Vagina (tissue), 2 donors: Measurements from ENCODE around the gene SPAST. TPM values are rescaled to one million over a fixed set of nuclear protein-coding genes. Genes with fewer than 3 reads are reported as not detected.

Source experiments
- DNase-seq, 2 donors: peaks; one replicate each; pipeline ENCODE4 v3.0.0-alpha.2; 2017; ENCODE audit errors: extremely low spot score in 2 of 2
- H3K27ac ChIP-seq: fragments of 200-600 bp; sonication (generic); one replicate; pipeline ENCODE4 v1.5.1; 2019
- H3K27me3 ChIP-seq: fragments of 200-600 bp; sonication (generic); one replicate; pipeline ENCODE4 v1.5.1; 2019
- H3K36me3 ChIP-seq, 2 donors: fragments of 200-600 bp; sonication (generic); one replicate each; pipeline ENCODE4 v1.5.1; 2017 to 2019
- H3K4me1 ChIP-seq: fragments of 200-600 bp; sonication (generic); one replicate; pipeline ENCODE4 v1.5.1; 2019
- H3K4me3 ChIP-seq, 2 donors: fragments of 200-600 bp; sonication (generic); 1 replicate in 1 of 2; 2 replicates in 1 of 2; pipeline ENCODE4 v1.5.1; 2016 to 2019
- H3K9me3 ChIP-seq: fragments of 200-600 bp; sonication (generic); one replicate; pipeline ENCODE4 v1.5.1; 2019
- CTCF ChIP-seq, 3 experiments: fragments of 450-650 bp in 2 of 3; fragments of 200-600 bp in 1 of 3; sonication (generic) in 1 of 3; IDR thresholded peaks; one replicate each; pipeline ENCODE4 v1.5.1; 2017 to 2019; ENCODE audit warnings: antibody characterized with exemption in 3 of 3, mild to moderate bottlenecking in 2 of 3, moderate library complexity in 2 of 3
- POLR2A ChIP-seq, 2 donors: fragments of 450-650 bp; IDR thresholded peaks; one replicate each; pipeline ENCODE4 v1.6.1; 2017; ENCODE audit warnings: antibody characterized with exemption in 2 of 2, mild to moderate bottlenecking in 2 of 2, moderate library complexity in 2 of 2
- POLR2AphosphoS5 ChIP-seq, 2 donors: sonication (generic); formaldehyde crosslinking; IDR thresholded peaks; one replicate each; pipeline ENCODE4 v1.9.0; 2017; ENCODE audit warnings: antibody characterized with exemption in 2 of 2, mild to moderate bottlenecking in 2 of 2, low read depth in 1 of 2; ENCODE audit not compliant: insufficient read depth in 1 of 2
- intact Hi-C: fragments of 100-400 bp; cut with DNase I; formaldehyde crosslinking; loops from one replicate; pipeline ENCODE4 v1.15.1; 2023
- total RNA-seq: library from RNA; depleted of rRNA; stranded (reverse); fragments of >200 nt; gene quantifications from one replicate; pipeline ENCODE4 v1.2.3, GENCODE V29; 2016

SPAST gene
- total RNA-seq, 1 donor from 2014 or later, result 20.6 TPM

- intact Hi-C loops, result no loop called here
- no peak overlapping the region for H3K27ac ChIP-seq
- H3K4me1 ChIP-seq, result no peaks in the 10 kb centered on the region
- no peak overlapping the region for H3K4me3 ChIP-seq
- TF ChIP-seq POLR2A (IDR thresholded peaks at IDR 0.05), result no peak
- TF ChIP-seq CTCF (IDR thresholded peaks at IDR 0.05), result no peak
- no peak for TF ChIP-seq POLR2AphosphoS5 (IDR thresholded peaks at IDR 0.05; ENCODE audit: insufficient read depth in 1 of 2, low read depth in 1 of 2)
- no peak for DNase-seq
- no peaks in the 10 kb centered on the region for H3K36me3 ChIP-seq
- no peaks in the 10 kb centered on the region for H3K9me3 ChIP-seq
- no peaks in the 10 kb centered on the region for H3K27me3 ChIP-seq
Measured at GRCh38 chr2:32074134-32074506, 10.8 kb downstream of the SPAST start.

- Histone ChIP-seq H3K27ac (no peak overlapping the region), H3K36me3 (peaks cover 0 to 7% of the 10 kb centered on the region in 2 donors), H3K4me3 (no peak overlapping the region), H3K9me3 (no peaks in the 10 kb centered on the region), H3K27me3 (no peaks in the 10 kb centered on the region), H3K4me1 (no peaks in the 10 kb centered on the region)
- intact Hi-C loops, result no loop called here
- no peak for TF ChIP-seq POLR2A (IDR thresholded peaks at IDR 0.05)
- TF ChIP-seq CTCF (IDR thresholded peaks at IDR 0.05), result no peak
- TF ChIP-seq POLR2AphosphoS5 (IDR thresholded peaks at IDR 0.05; ENCODE audit: insufficient read depth in 1 of 2, low read depth in 1 of 2), result no peak
- DNase-seq, result no peak
Measured at GRCh38 chr2:32095671-32096070, 32.3 kb downstream of the SPAST start.

GRCh38 chr2:32108111-32108510, 44.8 kb downstream of the SPAST start:
- H3K36me3 ChIP-seq, result peaks cover 0 to 12% of the 10 kb centered on the region in 2 donors
- intact Hi-C loops, result no loop called here
- H3K4me1 ChIP-seq, result no peaks in the 10 kb centered on the region
- no peaks in the 10 kb centered on the region for H3K9me3 ChIP-seq
- no peak overlapping the region for H3K4me3 ChIP-seq
- no peak overlapping the region for H3K27ac ChIP-seq
- no peak for DNase-seq
- TF ChIP-seq POLR2AphosphoS5 (IDR thresholded peaks at IDR 0.05; ENCODE audit: insufficient read depth in 1 of 2, low read depth in 1 of 2), result no peak
- H3K27me3 ChIP-seq, result no peaks in the 10 kb centered on the region

- TF ChIP-seq POLR2AphosphoS5 (IDR thresholded peaks at IDR 0.05; ENCODE audit: insufficient read depth in 1 of 2, low read depth in 1 of 2) (no peak), POLR2A (IDR thresholded peaks at IDR 0.05) (no peak), CTCF (IDR thresholded peaks at IDR 0.05) (no peak)
- no peak overlapping the region for H3K27ac ChIP-seq
- H3K4me3 ChIP-seq, result no peak overlapping the region
- H3K36me3 ChIP-seq, result peaks cover 0 to 14% of the 10 kb centered on the region in 2 donors
- no peaks in the 10 kb centered on the region for H3K27me3 ChIP-seq
- H3K9me3 ChIP-seq, result no peaks in the 10 kb centered on the region
- H3K4me1 ChIP-seq, result no peaks in the 10 kb centered on the region
- intact Hi-C loops, result no loop called here
- DNase-seq, result no peak
Measured at GRCh38 chr2:32118055-32118454, 54.7 kb downstream of the SPAST start.

- H3K27ac ChIP-seq, result no peak overlapping the region
- no peaks in the 10 kb centered on the region for H3K9me3 ChIP-seq
- no peaks in the 10 kb centered on the region for H3K4me1 ChIP-seq
- intact Hi-C loops, result no loop called here
- no peaks in the 10 kb centered on the region for H3K27me3 ChIP-seq
- TF ChIP-seq CTCF (IDR thresholded peaks at IDR 0.05), result no peak
- TF ChIP-seq POLR2AphosphoS5 (IDR thresholded peaks at IDR 0.05; ENCODE audit: insufficient read depth in 1 of 2, low read depth in 1 of 2), result no peak
- no peak for TF ChIP-seq POLR2A (IDR thresholded peaks at IDR 0.05)
- no peak for DNase-seq
- peaks cover 0 to 14% of the 10 kb centered on the region in 2 donors for H3K36me3 ChIP-seq
- no peak overlapping the region for H3K4me3 ChIP-seq
Measured at GRCh38 chr2:32119161-32119560, 55.8 kb downstream of the SPAST start.
